BLaER1 (cell line): ENCODE data around the gene MUC4.
"Not testable (repeated sequence)": the region's sequence is repeated elsewhere in the genome, so short reads cannot be mapped to it uniquely, and the experiment has no call there.

Source experiments
- H3K27ac ChIP-seq: shearing (Covaris generic); formaldehyde crosslinking; 2 replicates; pipeline ENCODE4 v1.8.1; 2022
- H3K27me3 ChIP-seq: shearing (Covaris generic); formaldehyde crosslinking; 2 replicates; pipeline ENCODE4 v1.8.1; 2022
- H3K36me3 ChIP-seq: shearing (Covaris generic); formaldehyde crosslinking; 2 replicates; pipeline ENCODE4 v1.8.1; 2022
- H3K4me1 ChIP-seq: shearing (Covaris generic); formaldehyde crosslinking; 2 replicates; pipeline ENCODE4 v1.8.1; 2022
- H3K4me2 ChIP-seq: shearing (Covaris generic); formaldehyde crosslinking; 2 replicates; pipeline ENCODE4 v1.8.1; 2022
- H3K4me3 ChIP-seq: shearing (Covaris generic); formaldehyde crosslinking; 2 replicates; pipeline ENCODE4 v1.8.1; 2022
- H3K9ac ChIP-seq: shearing (Covaris generic); formaldehyde crosslinking; 2 replicates; pipeline ENCODE4 v1.8.1; 2022
- H3K9me3 ChIP-seq: shearing (Covaris generic); formaldehyde crosslinking; 2 replicates; pipeline ENCODE4 v1.8.1; 2022
- H4K20me1 ChIP-seq: shearing (Covaris generic); formaldehyde crosslinking; 2 replicates; pipeline ENCODE4 v1.8.1; 2022
- Cebpa-rat ChIP-seq: shearing (Covaris generic); IDR thresholded peaks from 2 replicates; pipeline ENCODE4 v1.8.1; 2022

Gene MUC4

GRCh38 chr3:195821403-195822130 lies 9.8 kb upstream of the MUC4 start:
- TF ChIP-seq Cebpa-rat: no peak
- peaks cover 4% of the 10 kb centered on the region; the same call in 1 of the 2 replicates for H3K9me3 ChIP-seq
- H3K27me3 ChIP-seq: no peaks in the 10 kb centered on the region
- no peak overlapping the region for H3K27ac ChIP-seq
- no peak overlapping the region for H3K4me3 ChIP-seq
- H3K4me1 ChIP-seq: peaks cover 49% of the 10 kb centered on the region
- H4K20me1 ChIP-seq: no peaks in the 10 kb centered on the region
- no peak overlapping the region for H3K9ac ChIP-seq
- peak overlapping the region; percentile 18; the same call in 1 of the 2 replicates for H3K4me2 ChIP-seq
- no peaks in the 10 kb centered on the region for H3K36me3 ChIP-seq

GRCh38 chr3:195820901-195821300 lies 9.2 kb upstream of the MUC4 start:
- Histone ChIP-seq H3K27ac (no peak overlapping the region), H4K20me1 (no peaks in the 10 kb centered on the region), H3K4me2 (no peak overlapping the region), H3K9me3 (peaks cover 4% of the 10 kb centered on the region; the same call in 1 of the 2 replicates), H3K4me1 (peaks cover 42% of the 10 kb centered on the region), H3K36me3 (no peaks in the 10 kb centered on the region), H3K9ac (no peak overlapping the region), H3K4me3 (no peak overlapping the region), H3K27me3 (no peaks in the 10 kb centered on the region)
- no peak for TF ChIP-seq Cebpa-rat

DNA sequence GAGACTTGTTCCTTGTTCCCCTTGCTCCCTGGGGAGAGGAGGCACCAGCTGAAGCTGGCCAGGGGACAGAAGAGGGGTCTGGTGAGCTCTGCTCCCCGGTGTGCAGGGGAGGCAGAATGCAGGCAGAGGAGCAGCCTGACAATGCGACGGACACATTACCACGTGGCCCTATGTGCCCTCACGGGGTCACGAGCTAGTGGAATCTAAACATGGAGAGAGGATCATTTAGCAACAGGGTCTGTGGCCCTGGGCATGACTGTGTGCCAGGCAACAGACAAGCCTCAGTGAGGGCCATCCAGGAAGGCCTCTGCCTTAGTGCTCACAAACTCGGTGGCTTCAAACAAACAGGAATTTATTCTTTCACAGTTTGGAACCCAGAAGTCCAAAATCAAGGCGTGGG lies 8.5 kb upstream of the MUC4 start:
- Histone ChIP-seq H3K27me3 (no peaks in the 10 kb centered on the region), H3K36me3 (no peaks in the 10 kb centered on the region), H3K4me3 (no peak overlapping the region), H3K4me1 (peaks cover 35% of the 10 kb centered on the region), H4K20me1 (no peaks in the 10 kb centered on the region), H3K27ac (no peak overlapping the region), H3K9me3 (peaks cover 4% of the 10 kb centered on the region; the same call in 1 of the 2 replicates), H3K9ac (no peak overlapping the region), H3K4me2 (0 out of 2 replicates have a peak overlapping the region, but pooled peaks have one; percentile 3)
- no peak for TF ChIP-seq Cebpa-rat

- Histone ChIP-seq H3K4me1 (peaks cover 21% of the 10 kb centered on the region), H4K20me1 (no peaks in the 10 kb centered on the region), H3K9ac (no peak overlapping the region), H3K9me3 (no peaks in the 10 kb centered on the region), H3K4me3 (no peak overlapping the region), H3K36me3 (no peaks in the 10 kb centered on the region), H3K27ac (no peak overlapping the region), H3K27me3 (no peaks in the 10 kb centered on the region), H3K4me2 (no peak overlapping the region)
- TF ChIP-seq Cebpa-rat: no peak
These were observed 6.6 kb upstream of the MUC4 start for GRCh38 chr3:195818301-195818700.

DNA sequence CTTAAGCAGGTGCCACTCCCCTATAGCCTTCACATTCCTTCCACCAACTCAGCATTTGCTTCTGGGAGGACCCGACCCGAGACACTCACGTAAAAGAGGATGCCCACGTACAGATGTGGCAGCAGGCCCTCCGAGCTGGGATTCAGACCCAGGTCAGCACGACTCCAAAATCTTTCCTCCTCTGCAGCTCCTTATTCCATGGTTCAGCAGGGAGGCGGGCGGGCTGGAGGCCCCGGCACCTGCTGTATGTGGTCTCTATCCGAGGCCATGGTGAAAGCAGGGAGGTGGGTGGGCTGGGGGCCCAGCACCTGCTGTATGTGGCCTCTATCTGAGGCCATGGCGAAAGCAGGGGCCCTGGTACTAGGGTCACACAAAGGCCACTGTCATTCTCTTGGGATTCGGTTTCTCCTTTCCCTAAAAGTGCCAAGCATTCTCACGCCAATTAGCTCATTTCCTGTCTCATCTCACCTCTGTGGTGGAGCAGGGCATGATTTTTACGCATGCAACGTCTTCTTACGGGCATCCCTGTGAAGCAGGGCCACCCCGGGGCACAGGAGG lies 5.9 kb upstream of the MUC4 start:
- Histone ChIP-seq H3K27me3 (no peaks in the 10 kb centered on the region), H3K9me3 (no peaks in the 10 kb centered on the region), H4K20me1 (no peaks in the 10 kb centered on the region), H3K9ac (no peak overlapping the region), H3K27ac (no peak overlapping the region), H3K36me3 (no peaks in the 10 kb centered on the region), H3K4me1 (peaks cover 22% of the 10 kb centered on the region), H3K4me3 (no peak overlapping the region), H3K4me2 (no peak overlapping the region)
- TF ChIP-seq Cebpa-rat: no peak

DNA sequence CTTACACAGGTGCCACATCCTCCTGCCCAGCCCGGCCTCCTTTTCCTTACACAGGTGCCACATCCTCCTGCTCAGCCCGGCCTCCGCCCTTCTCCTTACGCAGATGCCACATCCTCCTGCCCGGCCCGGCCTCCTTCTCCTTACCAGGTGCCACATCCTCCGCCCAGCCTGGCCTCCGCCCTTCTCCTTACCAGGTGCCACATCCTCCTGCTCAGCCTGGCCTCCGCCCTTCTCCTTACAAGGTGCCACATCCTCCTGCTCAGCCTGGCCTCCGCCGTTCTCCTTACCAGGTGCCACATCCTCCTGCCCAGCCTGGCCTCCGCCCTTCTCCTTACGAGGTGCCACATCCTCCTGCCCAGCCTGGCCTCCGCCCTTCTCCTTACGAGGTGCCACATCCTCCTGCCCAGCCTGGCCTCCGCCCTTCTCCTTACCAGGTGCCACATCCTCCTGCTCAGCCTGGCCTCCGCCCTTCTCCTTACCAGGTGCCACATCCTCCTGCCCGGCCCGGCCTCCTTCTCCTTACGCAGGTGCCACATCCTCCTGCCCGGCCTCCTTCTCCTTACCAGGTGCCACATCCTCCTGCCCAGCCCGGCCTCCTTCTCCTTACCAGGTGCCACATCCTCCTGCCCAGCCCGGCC lies 4.7 kb upstream of the MUC4 start:
- H3K27me3 ChIP-seq, H4K20me1 ChIP-seq, H3K9ac ChIP-seq, H3K4me2 ChIP-seq, H3K9me3 ChIP-seq, H3K36me3 ChIP-seq, H3K4me3 ChIP-seq, H3K27ac ChIP-seq: not testable (repeated sequence)
- peaks cover 31% of the 10 kb centered on the region for H3K4me1 ChIP-seq

GRCh38 chr3:195815169-195815771 lies 3.5 kb upstream of the MUC4 start:
- H3K9me3 ChIP-seq: no peaks in the 10 kb centered on the region
- H3K27ac ChIP-seq: no peak overlapping the region
- H3K27me3 ChIP-seq: no peaks in the 10 kb centered on the region
- H4K20me1 ChIP-seq: no peaks in the 10 kb centered on the region
- H3K4me2 ChIP-seq: no peak overlapping the region
- H3K4me3 ChIP-seq: no peak overlapping the region
- H3K4me1 ChIP-seq: peaks cover 32% of the 10 kb centered on the region
- no peak for TF ChIP-seq Cebpa-rat
- H3K9ac ChIP-seq: no peak overlapping the region
- H3K36me3 ChIP-seq: no peaks in the 10 kb centered on the region

- H3K4me2 ChIP-seq: no peak overlapping the region
- H3K27ac ChIP-seq: no peak overlapping the region
- H3K36me3 ChIP-seq: no peaks in the 10 kb centered on the region
These were observed 2.3 kb upstream of the MUC4 start for GRCh38 chr3:195813916-195814640.

DNA sequence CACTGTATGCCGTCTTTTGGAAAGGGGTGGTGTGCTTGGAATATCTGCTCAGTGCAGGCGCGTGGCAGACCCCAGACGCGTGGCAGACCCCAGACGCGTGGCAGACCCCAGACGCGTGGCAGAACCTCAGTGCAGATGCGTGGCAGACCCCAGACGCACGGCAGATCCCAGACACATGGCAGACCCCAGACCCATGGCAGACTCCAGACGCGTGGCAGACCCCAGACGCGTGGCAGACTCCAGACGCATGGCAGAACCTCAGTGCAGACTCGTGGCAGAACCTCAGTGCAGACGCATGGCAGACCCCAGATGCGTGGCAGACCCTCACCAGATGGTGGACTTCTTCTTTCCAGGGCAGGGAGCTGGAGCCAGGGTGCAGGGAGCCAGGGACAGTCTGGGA lies 637 bp upstream of the MUC4 start:
- peaks cover 56% of the 10 kb centered on the region for H3K4me1 ChIP-seq
- no peaks in the 10 kb centered on the region for H3K9me3 ChIP-seq
- TF ChIP-seq Cebpa-rat: no peak
- peak overlapping the region; percentile 98 for H3K4me2 ChIP-seq
- H3K27me3 ChIP-seq: no peaks in the 10 kb centered on the region
- H3K9ac ChIP-seq: peak overlapping the region; percentile 56; the same call in 1 of the 2 replicates
- no peak overlapping the region; the same call in 1 of the 2 replicates for H3K4me3 ChIP-seq
- H3K27ac ChIP-seq: no peak overlapping the region
- no peaks in the 10 kb centered on the region for H4K20me1 ChIP-seq
- no peaks in the 10 kb centered on the region for H3K36me3 ChIP-seq

More at GRCh38 chr3:195813916-195814640, 2.3 kb upstream of the MUC4 start:
- TF ChIP-seq Cebpa-rat: no peak
- Histone ChIP-seq H3K9ac (no peak overlapping the region), H4K20me1 (no peaks in the 10 kb centered on the region), H3K27me3 (no peaks in the 10 kb centered on the region), H3K4me1 (peaks cover 39% of the 10 kb centered on the region), H3K4me3 (no peak overlapping the region), H3K9me3 (no peaks in the 10 kb centered on the region)
